A673 (cell line): ENCODE data around the gene LPCAT4.

ENCODE experiments used
- CTCF ChIP-seq: fragments of 300-800, 200-600 bp; sonication (generic); conservative IDR thresholded peaks from 2 replicates; pipeline ENCODE4 v1.5.1; 2017; ENCODE audit warnings: low read depth, mild to moderate bottlenecking, antibody characterized with exemption, low read length, moderate library complexity, mixed read lengths
- EZH2 ChIP-seq: fragments of 200-600 bp; sonication (generic); IDR thresholded peaks from 2 replicates; pipeline ENCODE4 v1.6.1; 2017; ENCODE audit warnings: borderline replicate concordance, low read depth, mild to moderate bottlenecking, mixed read lengths, antibody characterized with exemption, low read length; ENCODE audit not compliant: poor library complexity, severe bottlenecking

DNA sequence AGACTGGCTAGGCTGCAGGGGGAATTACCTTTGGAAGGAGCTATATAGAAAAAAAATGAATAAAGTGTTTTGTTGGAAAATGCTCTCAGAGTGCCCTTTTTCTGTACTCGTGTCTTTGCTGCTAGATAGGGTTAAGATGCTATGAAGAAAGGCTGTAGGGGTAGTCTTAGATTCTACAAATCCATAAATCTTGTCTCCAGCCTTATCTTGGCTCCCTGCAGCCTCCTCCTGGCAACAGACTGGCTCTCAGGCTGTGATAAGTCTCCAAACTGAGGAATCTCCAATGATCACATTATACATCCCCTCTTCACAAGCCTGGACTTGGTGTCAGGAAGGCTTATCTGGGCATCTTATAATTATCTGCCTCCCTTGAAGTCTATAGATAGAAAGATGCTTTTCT lies 9.3 kb downstream of the LPCAT4 start:
- TF ChIP-seq CTCF (no peak), EZH2 (no peak)
